SK-N-MC (cell line): ENCODE measurements around the gene CDSN.

Experiments
- EZH2 ChIP-seq: fragments of 200-600 bp; sonication (generic); IDR thresholded peaks from one replicate; pipeline ENCODE4 v1.6.1; 2017; ENCODE audit warnings: antibody characterized with exemption
- FOXP2 ChIP-seq: optimal IDR thresholded peaks from 2 replicates; pipeline ENCODE3; 2011; ENCODE audit warnings: mild to moderate bottlenecking, moderate library complexity; ENCODE audit not compliant: insufficient read depth; ENCODE audit errors: extremely low read length, control extremely low read depth
- POLR2AphosphoS5 ChIP-seq: IDR thresholded peaks from 2 replicates; pipeline ENCODE4 v1.6.1; 2012; ENCODE audit warnings: mild to moderate bottlenecking, low read depth, low read length, borderline replicate concordance

DNA sequence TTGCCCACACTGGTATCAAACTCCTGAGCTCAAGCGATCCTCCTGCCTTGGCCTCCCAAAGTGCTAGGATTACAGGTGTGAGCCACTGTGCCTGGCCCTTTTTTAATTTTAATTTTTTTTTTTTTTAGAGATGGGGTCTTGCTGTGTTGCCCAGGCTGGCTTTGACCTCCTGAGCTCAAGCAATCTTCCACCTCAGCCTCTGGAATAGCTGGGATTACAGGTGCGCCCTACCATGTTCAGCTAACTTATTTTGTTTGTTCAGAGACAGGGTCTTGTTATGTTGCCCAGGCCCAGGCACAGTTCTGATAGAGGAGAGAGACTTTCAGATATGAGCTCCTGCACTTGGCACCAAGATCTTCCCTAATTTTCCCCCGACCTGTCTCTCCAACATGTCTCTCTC, 10.5 kb upstream of the CDSN start:
- TF ChIP-seq EZH2, result no peak
- no peak for TF ChIP-seq FOXP2
- TF ChIP-seq POLR2AphosphoS5, result no peak
